ENCODE results near the gene PGBD5. TPM values are rescaled to one million over a fixed set of nuclear protein-coding genes. Genes with fewer than 3 reads are reported as not detected.
"Not testable (repeated sequence)": the region's sequence is repeated elsewhere in the genome, so short reads cannot be mapped to it uniquely, and the experiment has no call there.

Gene PGBD5
- total RNA-seq, 1 donor from 2014 or later: 14.0 TPM

DNA sequence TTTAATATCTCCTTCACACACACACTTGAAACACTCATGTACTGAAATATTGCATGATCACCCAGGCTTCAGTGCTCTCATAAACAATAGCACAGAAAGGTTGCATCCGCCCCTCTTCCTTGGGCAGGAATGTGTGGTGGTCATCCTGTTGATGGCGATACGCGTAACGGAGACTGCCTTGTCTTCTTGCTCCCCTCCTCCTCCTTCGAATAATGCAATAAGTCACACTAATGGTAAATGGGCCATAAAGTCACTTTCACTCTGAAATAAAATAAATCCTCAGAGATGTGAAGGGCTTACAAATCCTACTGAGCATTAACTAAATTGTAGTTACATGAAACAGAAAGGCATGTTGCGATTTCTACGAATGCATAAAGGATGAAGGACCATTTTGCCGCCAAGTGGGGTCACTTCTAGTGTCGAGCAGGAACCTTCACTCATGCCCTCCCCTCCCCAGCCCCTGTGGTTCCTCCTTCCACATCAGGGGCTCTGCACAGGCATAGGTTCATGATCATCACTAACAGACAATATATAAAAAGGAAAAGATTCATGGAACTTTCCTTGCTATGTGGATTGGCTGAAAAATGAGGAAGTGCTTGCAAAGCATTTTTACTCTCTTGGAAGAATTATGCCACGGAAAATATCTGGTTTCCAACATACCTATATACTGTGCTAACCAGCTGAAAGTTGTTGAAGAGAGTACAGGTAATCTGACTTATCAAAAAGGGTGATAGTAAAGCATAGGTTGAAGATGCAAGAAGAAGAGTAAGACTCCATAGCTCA lies 1.2 kb upstream of the PGBD5 start:
- no peak for DNase-seq (ENCODE audit: low spot score)
- intact Hi-C loops (cut with DNase I): loop anchor here (2.0 kb wide), 1 partner anchor 214 kb away; no protein-coding TSS in a partner anchor

GRCh38 chr1:230425252-230426091 lies 660 bp downstream of the PGBD5 start:
- no peak for DNase-seq (ENCODE audit: low spot score)
- intact Hi-C loops (cut with DNase I): loop anchor here (2.0 kb wide), 1 partner anchor 215 kb away; no protein-coding TSS in a partner anchor

DNA sequence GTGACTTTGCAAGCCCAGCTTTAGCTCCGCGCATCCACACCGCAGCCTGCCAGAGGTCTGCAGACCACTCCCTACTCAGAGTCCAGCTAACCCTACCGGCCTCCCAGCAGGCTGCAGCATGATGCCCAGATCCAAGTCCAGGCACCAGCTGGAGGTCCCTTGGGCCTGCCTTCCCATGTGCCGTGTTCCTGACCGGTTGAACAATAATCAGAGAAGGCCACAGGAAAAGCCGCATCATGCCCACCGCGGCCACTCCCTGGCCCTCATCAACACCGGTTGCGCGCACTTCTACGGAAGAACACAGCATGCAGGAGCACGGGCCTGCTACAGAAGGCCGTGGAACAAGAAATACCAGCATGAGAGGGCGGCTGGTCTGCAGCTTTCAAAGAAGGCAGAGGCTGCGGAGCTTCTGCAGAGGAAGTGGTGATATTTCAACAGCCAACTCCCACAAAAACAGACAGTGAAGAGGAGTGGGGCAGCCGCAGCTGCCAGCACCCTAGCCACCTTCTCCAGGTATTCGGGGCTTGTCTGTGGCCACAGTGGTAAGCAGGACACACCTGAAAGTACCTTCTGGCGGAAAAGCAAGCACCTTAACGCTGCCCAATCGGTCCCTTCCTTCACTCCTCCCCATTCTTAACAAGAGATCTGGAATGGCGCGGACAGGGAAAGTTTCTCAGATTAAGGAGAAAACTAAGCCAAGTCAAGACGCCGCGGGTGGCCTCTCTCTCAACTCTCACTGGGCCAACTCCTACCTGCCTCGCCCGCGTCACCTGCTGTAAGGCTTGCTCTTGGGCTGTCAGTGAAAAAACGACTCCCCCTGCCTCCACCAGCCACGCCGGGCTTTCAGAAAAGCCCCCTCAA lies 1.5 kb downstream of the PGBD5 start:
- intact Hi-C loops (cut with DNase I): no loop called here
- no peak for DNase-seq (ENCODE audit: low spot score)

- intact Hi-C loops (cut with DNase I): no loop called here
- no peak for DNase-seq (ENCODE audit: low spot score)
Measured at GRCh38 chr1:230423951-230424350, 2.2 kb downstream of the PGBD5 start.

DNA sequence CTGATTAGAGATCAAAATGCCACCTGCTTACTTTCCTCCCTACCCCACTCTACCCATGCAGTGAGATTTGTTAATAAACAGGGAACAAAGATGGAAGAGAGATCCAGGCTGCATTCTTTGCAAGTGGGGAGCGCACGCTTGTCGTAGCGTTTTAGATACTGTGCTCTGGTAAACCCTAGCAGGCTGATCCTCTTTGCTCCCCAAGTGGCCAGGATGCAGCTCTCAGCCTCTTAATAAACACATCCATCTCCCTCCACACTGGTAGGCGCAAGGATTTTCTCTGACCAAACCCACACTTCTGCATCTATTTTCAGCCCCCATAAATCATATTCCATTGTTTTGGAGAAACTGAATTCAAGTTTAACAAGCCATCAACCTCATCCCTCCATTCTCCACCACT lies 2.9 kb downstream of the PGBD5 start:
- intact Hi-C loops (cut with DNase I): no loop called here

DNA sequence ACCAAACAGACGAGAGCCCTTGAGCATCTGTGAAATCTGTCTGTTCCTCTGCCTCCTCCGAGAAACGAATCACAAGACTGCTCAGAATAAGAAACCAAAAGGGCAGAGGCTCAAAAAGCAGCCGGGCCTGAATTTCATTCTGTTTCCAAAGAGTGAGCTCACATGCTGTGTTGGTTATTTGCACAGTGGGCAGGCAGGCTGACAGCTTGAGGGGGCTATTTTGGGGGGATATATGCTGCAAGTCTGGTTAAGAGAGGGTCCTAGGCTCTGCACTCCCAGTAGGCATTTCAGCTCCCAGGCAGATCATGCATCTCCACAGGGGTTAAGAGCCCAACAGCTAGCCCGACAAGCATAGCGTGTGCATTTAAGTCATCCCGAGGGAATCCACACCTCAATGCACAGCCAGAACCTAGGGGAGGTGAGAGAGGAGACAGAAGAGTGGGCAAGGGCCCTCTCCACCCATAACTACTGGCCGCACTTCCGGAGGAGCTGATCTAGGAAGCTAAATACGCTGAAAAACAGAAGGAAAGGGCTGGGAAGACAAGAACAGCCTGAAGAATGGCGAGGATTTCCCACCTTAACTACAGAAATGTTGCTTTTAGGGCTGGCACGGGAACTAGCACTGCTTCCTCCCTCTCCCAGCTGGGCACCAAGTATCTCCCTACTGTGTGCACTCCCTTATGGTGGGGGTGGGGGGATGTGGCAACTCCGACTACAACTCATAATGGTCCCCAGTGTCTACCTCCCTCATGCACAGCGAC lies 3.7 kb downstream of the PGBD5 start:
- intact Hi-C loops (cut with DNase I): no loop called here
- DNase-seq (ENCODE audit: low spot score): no peak

More for the DNA sequence above, 2.9 kb downstream of the PGBD5 start:
- DNase-seq (ENCODE audit: low spot score): no peak

DNA sequence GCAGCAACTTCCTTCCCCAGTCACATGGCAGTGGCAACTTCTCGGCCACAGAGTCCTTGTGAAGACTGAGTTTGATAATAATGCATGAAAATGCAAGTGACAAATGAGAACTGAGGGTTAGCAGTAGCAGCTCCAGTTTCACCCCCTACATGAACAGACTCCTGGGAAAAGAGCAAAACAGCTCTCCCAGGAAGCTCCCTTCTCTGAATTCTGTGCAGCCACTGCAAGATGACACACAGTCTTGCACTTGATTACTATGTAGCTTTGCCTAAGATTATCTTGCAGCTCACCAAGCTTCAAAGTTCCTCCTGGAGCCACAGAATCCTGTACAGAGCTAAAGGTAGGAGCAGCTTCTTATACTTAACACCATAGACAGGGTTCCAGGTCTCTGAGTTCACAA lies 4.7 kb downstream of the PGBD5 start:
- intact Hi-C loops (cut with DNase I): no loop called here
- no peak for DNase-seq (ENCODE audit: low spot score)

GRCh38 chr1:230420372-230420771 lies 5.8 kb downstream of the PGBD5 start:
- DNase-seq (ENCODE audit: low spot score); intact Hi-C loops (cut with DNase I): not testable (repeated sequence)

GRCh38 chr1:230416430-230416829 lies 9.7 kb downstream of the PGBD5 start:
- intact Hi-C loops (cut with DNase I): no loop called here
- DNase-seq (ENCODE audit: low spot score): no peak

DNA sequence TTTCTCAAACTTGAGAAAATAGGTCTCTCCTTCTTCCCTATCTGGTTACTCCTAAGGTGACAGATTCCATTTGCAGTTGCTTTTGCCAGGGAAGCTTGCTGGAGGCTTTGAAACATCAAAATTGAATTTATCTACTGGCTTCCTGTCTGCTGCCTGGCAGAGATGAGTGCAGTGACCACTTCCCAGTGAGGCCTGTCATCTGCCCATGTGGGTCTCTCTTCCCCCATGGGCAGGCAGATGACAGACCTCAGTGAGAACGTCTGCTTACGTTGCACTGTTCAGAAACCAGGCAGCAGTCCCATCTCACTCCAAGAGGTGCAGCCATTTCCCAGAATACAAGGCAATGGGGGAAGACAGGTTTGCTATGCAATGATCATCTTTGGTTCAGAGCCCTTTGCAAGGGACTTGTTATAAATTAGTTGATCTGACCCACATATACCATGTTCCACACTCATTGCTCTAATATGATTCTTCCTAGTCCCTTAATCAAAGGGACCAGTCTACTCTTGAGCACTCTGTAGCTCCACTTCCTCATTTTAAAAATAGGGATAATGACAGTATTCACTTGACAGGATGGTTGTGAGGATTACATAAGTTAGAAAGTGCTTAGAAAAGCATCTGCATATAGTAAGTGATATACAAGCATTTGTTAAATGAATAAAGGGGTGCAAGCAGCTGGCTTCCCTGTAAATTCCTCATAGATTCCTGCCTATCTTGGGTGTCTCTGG lies 10.6 kb downstream of the PGBD5 start:
- intact Hi-C loops (cut with DNase I): no loop called here
- DNase-seq (ENCODE audit: low spot score): no peak

DNA sequence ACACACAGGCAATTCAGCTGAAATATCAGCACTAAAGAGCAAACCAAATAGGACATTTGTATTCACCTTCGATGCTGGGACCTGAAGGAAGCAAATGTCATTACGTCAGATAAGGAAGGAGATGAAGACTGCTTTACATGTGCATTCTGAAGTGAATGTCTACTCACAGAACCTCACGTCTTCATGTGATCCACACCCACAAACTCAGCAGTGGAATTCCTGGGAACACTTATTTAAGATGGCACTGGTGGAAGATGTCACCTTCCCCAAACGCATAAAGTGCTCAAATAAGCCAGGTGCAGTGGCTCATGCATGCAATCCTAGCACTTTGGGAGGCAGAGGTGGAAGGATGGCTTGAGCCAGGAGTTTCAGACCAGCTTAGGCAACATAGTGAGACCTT lies 11.4 kb downstream of the PGBD5 start:
- intact Hi-C loops (cut with DNase I): no loop called here
- no peak for DNase-seq (ENCODE audit: low spot score)

GRCh38 chr1:230414102-230414501 lies 12.0 kb downstream of the PGBD5 start:
- intact Hi-C loops (cut with DNase I): no loop called here
- peak; percentile 33 for DNase-seq (ENCODE audit: low spot score)

DNA sequence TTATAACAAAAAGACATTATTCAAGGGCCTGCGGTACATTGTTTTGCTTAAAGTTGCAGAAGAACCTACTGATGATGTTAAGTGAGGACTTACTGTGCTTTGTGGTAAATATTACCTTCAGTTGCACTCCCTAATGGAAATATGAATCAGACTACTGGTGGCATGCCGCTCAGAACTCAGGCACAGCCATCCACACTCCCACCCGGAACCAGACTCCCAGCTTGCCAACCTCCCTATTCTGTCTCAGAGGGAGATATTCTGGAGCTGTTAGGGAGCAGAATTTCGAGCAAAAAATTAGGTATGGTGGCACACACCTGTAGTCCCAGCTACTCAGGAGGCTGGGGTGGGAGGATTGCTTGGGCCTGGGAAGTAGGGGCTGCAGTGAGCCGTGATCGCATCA lies 13.1 kb downstream of the PGBD5 start:
- DNase-seq (ENCODE audit: low spot score): no peak
- intact Hi-C loops (cut with DNase I): no loop called here

GRCh38 chr1:230408971-230409370 lies 17.2 kb downstream of the PGBD5 start:
- DNase-seq (ENCODE audit: low spot score): no peak
- intact Hi-C loops (cut with DNase I): no loop called here

- no peak for DNase-seq (ENCODE audit: low spot score)
- intact Hi-C loops (cut with DNase I): no loop called here
Measured at GRCh38 chr1:230407351-230407750, 18.8 kb downstream of the PGBD5 start.

- DNase-seq (ENCODE audit: low spot score); intact Hi-C loops (cut with DNase I): not testable (repeated sequence)
Measured at GRCh38 chr1:230406727-230407126, 19.4 kb downstream of the PGBD5 start.

DNA sequence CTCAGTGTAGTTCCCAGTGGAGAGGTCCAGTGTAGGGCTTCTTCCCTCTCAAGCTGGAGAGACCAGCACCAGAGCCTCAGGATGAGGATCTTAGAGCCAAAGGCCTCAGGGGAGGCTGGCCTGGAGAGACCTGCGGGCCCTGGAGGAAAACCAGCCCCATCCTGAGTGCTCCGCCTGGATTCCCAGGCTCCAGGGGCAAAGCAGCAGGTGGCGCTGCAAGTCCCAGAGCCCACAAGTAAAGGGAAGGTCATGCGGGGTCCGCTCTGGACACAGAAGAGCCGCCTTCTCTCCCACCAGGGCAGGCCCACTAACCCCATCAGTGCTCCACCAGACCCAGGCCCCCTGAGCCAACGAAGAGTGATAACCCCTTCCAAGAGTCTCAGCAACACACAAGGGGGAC lies 22.7 kb downstream of the PGBD5 start:
- intact Hi-C loops (cut with DNase I): no loop called here
- no peak for DNase-seq (ENCODE audit: low spot score)

GRCh38 chr1:230401763-230402294 lies 24.3 kb downstream of the PGBD5 start:
- intact Hi-C loops (cut with DNase I): no loop called here
- no peak for DNase-seq (ENCODE audit: low spot score)
